HEK293 (cell line): ENCODE measurements around the gene SMS.
A peak's percentile ranks its signal among the peaks of the same experiment; 100 is the strongest.

ENCODE experiments used
- CTCF ChIA-PET: fragments of 350-600 bp; formaldehyde crosslinking; extraction: SDS; loops from one replicate; lab custom pipeline; 2021; ENCODE audit warnings: antibody characterized with exemption; lab: Yijun Ruan, JAX
- POLR2A ChIA-PET: fragments of 300-600 bp; formaldehyde crosslinking; extraction: SDS; loops from one replicate; lab custom pipeline; 2020; ENCODE audit warnings: antibody characterized with exemption, inconsistent platforms; lab: Yijun Ruan, JAX
- H3K27ac ChIP-seq: fragments of 200-500 bp; sonication (Bioruptor generic); 2 replicates; pipeline ENCODE4 v1.5.1; 2014; ENCODE audit warnings: low read depth, low read length, control low read depth, inconsistent platforms; ENCODE audit errors: extremely low read depth
- H3K36me3 ChIP-seq, 2 experiments: fragments of 200-500 bp in 1 of 2; sonication (Bioruptor generic) in 1 of 2; 1 replicate in 1 of 2; 2 replicates in 1 of 2; pipeline ENCODE4 v1.5.1; 2014 to 2017; ENCODE audit warnings: inconsistent platforms in 2 of 2, low read length in 2 of 2; ENCODE audit not compliant: control insufficient read depth in 2 of 2, insufficient read depth in 1 of 2
- H3K4me1 ChIP-seq: fragments of 200-500 bp; sonication (Bioruptor generic); 2 replicates; pipeline ENCODE4 v1.5.1; 2014; ENCODE audit warnings: mild to moderate bottlenecking, low read length, inconsistent platforms; ENCODE audit not compliant: control insufficient read depth, insufficient read depth
- H3K4me3 ChIP-seq: 2 replicates; pipeline ENCODE4 v1.5.1; 2011; ENCODE audit warnings: low read depth, mild to moderate bottlenecking, control low read depth, low read length, moderate library complexity
- H3K9me3 ChIP-seq: fragments of 200-500 bp; sonication (Bioruptor generic); 2 replicates; pipeline ENCODE4 v1.5.1; 2014; ENCODE audit warnings: low read depth, low read length, inconsistent platforms; ENCODE audit not compliant: control insufficient read depth, insufficient read depth
- GLI2 ChIP-seq: fragments of 450-650 bp; formaldehyde crosslinking; IDR thresholded peaks from 2 replicates; pipeline ENCODE4; 2017; ENCODE audit warnings: missing biosample characterization, missing genetic modification characterization, low read depth, borderline replicate concordance
- PRDM6 ChIP-seq: fragments of 450-650 bp; formaldehyde crosslinking; IDR thresholded peaks from 2 replicates; pipeline ENCODE4 v1.5.1; 2017; ENCODE audit warnings: missing biosample characterization, missing genetic modification characterization
- REPIN1 ChIP-seq: fragments of 450-650 bp; formaldehyde crosslinking; IDR thresholded peaks from 2 replicates; pipeline ENCODE4 v1.5.1; 2017; ENCODE audit warnings: missing biosample characterization, missing genetic modification characterization, low read depth
- REST ChIP-seq: fragments of 450-650 bp; formaldehyde crosslinking; IDR thresholded peaks from 2 replicates; pipeline ENCODE4 v1.5.1; 2016; ENCODE audit warnings: missing biosample characterization, missing genetic modification characterization
- ZBTB11 ChIP-seq: fragments of 450-650 bp; formaldehyde crosslinking; conservative IDR thresholded peaks from 2 replicates; pipeline ENCODE4 v1.5.1; 2016; ENCODE audit warnings: low read depth, missing biosample characterization, missing genetic modification characterization
- ZBTB8A ChIP-seq: fragments of 450-650 bp; formaldehyde crosslinking; IDR thresholded peaks from 2 replicates; pipeline ENCODE4 v1.5.1; 2016; ENCODE audit warnings: missing biosample characterization, missing genetic modification characterization
- ZFP41 ChIP-seq: fragments of 450-650 bp; formaldehyde crosslinking; IDR thresholded peaks from 2 replicates; pipeline ENCODE4 v1.5.1; 2016; ENCODE audit warnings: missing biosample characterization, missing genetic modification characterization, borderline replicate concordance
- ZNF121 ChIP-seq: fragments of 450-650 bp; formaldehyde crosslinking; IDR thresholded peaks from 2 replicates; pipeline ENCODE4 v1.5.1; 2016; ENCODE audit warnings: missing biosample characterization, missing genetic modification characterization
- ZNF138 ChIP-seq: fragments of 450-650 bp; formaldehyde crosslinking; IDR thresholded peaks from 2 replicates; pipeline ENCODE4 v1.5.1; 2016; ENCODE audit warnings: missing biosample characterization, missing genetic modification characterization, borderline replicate concordance
- ZNF140 ChIP-seq: fragments of 450-650 bp; formaldehyde crosslinking; IDR thresholded peaks from 2 replicates; pipeline ENCODE4 v1.5.1; 2016; ENCODE audit warnings: missing biosample characterization, missing genetic modification characterization
- ZNF221 ChIP-seq: fragments of 450-650 bp; formaldehyde crosslinking; IDR thresholded peaks from 2 replicates; pipeline ENCODE4 v1.5.1; 2017; ENCODE audit warnings: missing biosample characterization, missing genetic modification characterization, borderline replicate concordance
- ZNF266 ChIP-seq: fragments of 450-650 bp; formaldehyde crosslinking; IDR thresholded peaks from 2 replicates; pipeline ENCODE4 v1.5.1; 2016; ENCODE audit warnings: missing biosample characterization, missing genetic modification characterization, low read depth
- ZNF311 ChIP-seq: fragments of 450-650 bp; formaldehyde crosslinking; IDR thresholded peaks from 2 replicates; pipeline ENCODE4 v1.5.1; 2017; ENCODE audit warnings: missing biosample characterization, missing genetic modification characterization, borderline replicate concordance
- ZNF426 ChIP-seq: fragments of 450-650 bp; formaldehyde crosslinking; IDR thresholded peaks from 2 replicates; pipeline ENCODE4 v1.5.1; 2017; ENCODE audit warnings: missing biosample characterization, missing genetic modification characterization, mild to moderate bottlenecking, inconsistent platforms, moderate library complexity
- ZNF433 ChIP-seq: fragments of 450-650 bp; formaldehyde crosslinking; IDR thresholded peaks from 2 replicates; pipeline ENCODE4 v1.5.1; 2016; ENCODE audit warnings: missing biosample characterization, missing genetic modification characterization, low read depth
- ZNF501 ChIP-seq: fragments of 450-650 bp; formaldehyde crosslinking; IDR thresholded peaks from 2 replicates; pipeline ENCODE4 v1.5.1; 2016; ENCODE audit warnings: missing biosample characterization, missing genetic modification characterization
- ZNF510 ChIP-seq: fragments of 450-650 bp; formaldehyde crosslinking; IDR thresholded peaks from 2 replicates; pipeline ENCODE4 v1.5.1; 2018; ENCODE audit warnings: mild to moderate bottlenecking, missing genetic modification characterization, missing biosample characterization; ENCODE audit not compliant: insufficient replicate concordance
- ZNF529 ChIP-seq: fragments of 450-650 bp; formaldehyde crosslinking; IDR thresholded peaks from 2 replicates; pipeline ENCODE4 v1.5.1; 2017; ENCODE audit warnings: missing genetic modification characterization, missing biosample characterization; ENCODE audit not compliant: insufficient replicate concordance
- ZNF555 ChIP-seq: fragments of 450-650 bp; formaldehyde crosslinking; conservative IDR thresholded peaks from 2 replicates; pipeline ENCODE4 v1.5.1; 2017; ENCODE audit warnings: missing biosample characterization, mild to moderate bottlenecking, missing genetic modification characterization, inconsistent platforms
- ZNF623 ChIP-seq: fragments of 450-650 bp; formaldehyde crosslinking; IDR thresholded peaks from 2 replicates; pipeline ENCODE4 v1.5.1; 2016; ENCODE audit warnings: missing biosample characterization, missing genetic modification characterization
- ZNF629 ChIP-seq: fragments of 450-650 bp; formaldehyde crosslinking; IDR thresholded peaks from 2 replicates; pipeline ENCODE4 v1.5.1; 2017; ENCODE audit warnings: missing biosample characterization, missing genetic modification characterization
- ZNF654 ChIP-seq: fragments of 450-650 bp; formaldehyde crosslinking; IDR thresholded peaks from 2 replicates; pipeline ENCODE4 v1.5.1; 2016; ENCODE audit warnings: low read depth, missing biosample characterization, missing genetic modification characterization
- TF ChIP-seq, protein P1 (sequence below): fragments of 450-650 bp; formaldehyde crosslinking; IDR thresholded peaks from 2 replicates; pipeline ENCODE4 v1.5.1; 2016; ENCODE audit warnings: missing biosample characterization, missing genetic modification characterization
- TF ChIP-seq, protein P2 (sequence below): fragments of 450-650 bp; formaldehyde crosslinking; IDR thresholded peaks from 2 replicates; pipeline ENCODE4 v1.5.1; 2016; ENCODE audit warnings: missing biosample characterization, missing genetic modification characterization

Gene SMS

GRCh38 chrX:21966866-21967265, 26.4 kb downstream of the SMS start:
- ChIA-PET CTCF (no interaction called here), POLR2A (no interaction called here)
- no peaks in the 10 kb centered on the region for H3K4me1 ChIP-seq
- TF ChIP-seq ZNF501 (tag by site-specific recombination) (no peak), ZBTB11 (peak; percentile 75), ZNF426 (peak; percentile 76), ZNF221 (no peak), ZNF433 (tag by site-specific recombination) (peak; percentile 26; the same call in 1 of the 2 replicates), ZNF555 (tag by site-specific recombination) (peak; percentile 78), ZNF629 (tag by site-specific recombination) (peak; percentile 52), ZNF140 (tag by site-specific recombination) (peak; percentile 77), ZNF654 (tag by site-specific recombination) (peak; percentile 12; the same call in 1 of the 2 replicates), REST (tag by site-specific recombination) (no peak), ZBTB8A (tag by site-specific recombination) (peak; percentile 59), ZNF623 (tag by site-specific recombination) (peak; percentile 72), ZNF510 (tag by site-specific recombination) (peak; percentile 75), ZFP41 (no peak), ZNF311 (tag by site-specific recombination) (no peak), PRDM6 (tag by site-specific recombination) (no peak), ZNF121 (tag by site-specific recombination) (no peak), ZNF138 (no peak), REPIN1 (tag by site-specific recombination) (no peak), ZNF529 (tag by site-specific recombination) (peak; percentile 13), ZNF266 (peak; percentile 53), GLI2 (peak; percentile 16; the same call in 1 of the 2 replicates)
- TF ChIP-seq, protein P1, sequence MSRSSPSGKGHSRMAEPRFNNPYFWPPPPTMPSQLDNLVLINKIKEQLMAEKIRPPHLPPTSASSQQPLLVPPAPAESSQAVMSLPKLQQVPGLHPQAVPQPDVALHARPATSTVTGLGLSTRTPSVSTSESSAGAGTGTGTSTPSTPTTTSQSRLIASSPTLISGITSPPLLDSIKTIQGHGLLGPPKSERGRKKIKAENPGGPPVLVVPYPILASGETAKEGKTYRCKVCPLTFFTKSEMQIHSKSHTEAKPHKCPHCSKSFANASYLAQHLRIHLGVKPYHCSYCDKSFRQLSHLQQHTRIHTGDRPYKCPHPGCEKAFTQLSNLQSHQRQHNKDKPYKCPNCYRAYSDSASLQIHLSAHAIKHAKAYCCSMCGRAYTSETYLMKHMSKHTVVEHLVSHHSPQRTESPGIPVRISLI: no peak
- TF ChIP-seq, protein P2, sequence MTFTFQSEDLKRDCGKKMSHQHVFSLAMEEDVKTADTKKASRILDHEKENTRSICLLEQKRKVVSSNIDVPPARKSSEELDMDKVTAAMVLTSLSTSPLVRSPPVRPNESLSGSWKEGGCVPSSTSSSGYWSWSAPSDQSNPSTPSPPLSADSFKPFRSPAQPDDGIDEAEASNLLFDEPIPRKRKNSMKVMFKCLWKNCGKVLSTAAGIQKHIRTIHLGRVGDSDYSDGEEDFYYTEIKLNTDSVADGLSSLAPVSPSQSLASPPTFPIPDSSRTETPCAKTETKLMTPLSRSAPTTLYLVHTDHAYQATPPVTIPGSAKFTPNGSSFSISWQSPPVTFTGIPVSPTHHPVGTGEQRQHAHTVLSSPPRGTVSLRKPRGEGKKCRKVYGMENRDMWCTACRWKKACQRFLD (tag by site-specific recombination): no peak

More at GRCh38 chrX:21966866-21967265, 26.4 kb downstream of the SMS start:
- Histone ChIP-seq H3K27ac (no peak overlapping the region), H3K4me3 (no peak overlapping the region), H3K36me3 (peaks cover 7 to 17% of the 10 kb centered on the region in 2 experiments; a peak in 2 of 3 replicates), H3K9me3 (no peaks in the 10 kb centered on the region)
